Measurements from ENCODE around the gene FAM170A.

FAM170A gene, protein sequence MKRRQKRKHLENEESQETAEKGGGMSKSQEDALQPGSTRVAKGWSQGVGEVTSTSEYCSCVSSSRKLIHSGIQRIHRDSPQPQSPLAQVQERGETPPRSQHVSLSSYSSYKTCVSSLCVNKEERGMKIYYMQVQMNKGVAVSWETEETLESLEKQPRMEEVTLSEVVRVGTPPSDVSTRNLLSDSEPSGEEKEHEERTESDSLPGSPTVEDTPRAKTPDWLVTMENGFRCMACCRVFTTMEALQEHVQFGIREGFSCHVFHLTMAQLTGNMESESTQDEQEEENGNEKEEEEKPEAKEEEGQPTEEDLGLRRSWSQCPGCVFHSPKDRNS

DNA sequence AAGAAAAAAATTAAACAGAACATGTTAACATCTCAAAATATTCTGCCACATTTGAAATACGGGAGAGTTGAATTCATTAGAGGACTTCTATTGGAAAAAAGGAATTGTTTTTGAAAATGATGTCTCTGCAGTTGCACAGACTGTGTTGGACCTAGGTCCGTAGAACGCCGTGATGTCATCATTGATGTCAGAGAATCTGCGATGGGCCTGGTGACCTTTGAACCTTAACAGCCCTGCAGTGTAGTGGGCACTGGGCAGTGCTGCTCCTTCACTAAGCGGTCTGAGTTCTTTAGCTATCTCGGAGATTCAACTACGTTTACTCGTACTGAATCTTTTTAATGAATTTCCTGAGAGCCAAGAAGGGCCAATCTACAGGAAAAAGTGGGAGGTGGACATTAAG is at the start of gene FAM170A:
FAM170A (plus strand) TSS at position 220 of the 400 bp plus-strand sequence. CDS start 211 bp downstream, outside the sequence.
- no peak for DNase-seq

DNA sequence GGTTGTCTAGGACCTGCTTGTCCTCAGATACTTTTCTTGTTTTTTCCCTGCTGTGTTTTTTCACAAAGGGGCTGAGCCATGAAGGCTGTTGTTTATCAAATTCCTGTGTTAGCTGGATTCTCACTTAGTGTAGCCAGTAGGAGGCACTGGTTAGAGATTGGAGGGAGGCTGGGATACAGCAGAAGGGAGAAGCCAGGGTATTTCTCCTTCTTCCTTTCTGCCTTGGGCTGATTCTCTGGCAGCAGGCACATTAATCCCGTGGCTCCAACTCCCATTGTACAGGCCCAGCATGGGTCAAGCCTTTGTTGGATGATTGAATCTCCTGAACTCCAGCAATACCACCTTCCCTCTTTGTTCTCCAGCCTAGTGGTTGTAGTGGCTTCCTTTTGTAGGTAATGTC is 46.4 kb upstream of the FAM170A start:
- no peak for DNase-seq

DNA sequence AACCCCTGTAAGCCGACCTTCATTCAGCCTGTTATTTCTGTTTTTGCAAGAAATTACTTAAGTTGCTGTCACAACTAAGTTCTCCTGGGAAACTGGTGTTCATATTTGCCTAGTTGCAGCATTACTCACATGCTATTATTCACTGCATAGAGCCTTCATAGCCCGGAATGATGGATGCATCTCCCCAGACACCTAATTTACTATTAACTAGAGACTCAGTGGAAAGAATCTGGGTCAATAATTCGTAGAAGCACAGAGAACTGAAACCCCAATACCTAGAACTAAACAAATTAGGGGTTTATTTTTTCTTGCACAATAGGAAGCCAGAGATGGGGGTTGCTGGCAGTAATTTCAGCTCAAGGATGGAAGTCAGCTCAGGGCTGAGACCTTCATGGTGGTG is 45.7 kb upstream of the FAM170A start:
- DNase-seq = no peak

DNA sequence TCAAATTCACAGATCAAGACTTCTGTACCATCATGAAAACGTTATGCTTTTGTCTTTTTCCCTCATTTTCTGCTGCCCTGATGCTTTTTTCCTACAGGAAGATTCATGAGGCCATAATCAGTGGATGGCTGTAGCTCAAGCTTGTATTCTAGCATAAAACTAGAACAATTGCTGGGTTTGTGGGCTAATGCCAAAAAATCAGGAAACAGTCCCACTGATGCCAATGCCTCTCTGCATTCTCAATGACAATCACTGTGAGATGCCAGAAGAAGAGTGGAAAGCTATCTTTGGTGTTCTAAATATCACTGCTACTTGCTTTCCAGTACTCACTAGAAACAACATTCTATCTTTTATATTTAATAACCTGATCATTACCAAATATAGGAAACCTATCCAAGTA is 33.3 kb upstream of the FAM170A start:
- no peak for DNase-seq

DNA sequence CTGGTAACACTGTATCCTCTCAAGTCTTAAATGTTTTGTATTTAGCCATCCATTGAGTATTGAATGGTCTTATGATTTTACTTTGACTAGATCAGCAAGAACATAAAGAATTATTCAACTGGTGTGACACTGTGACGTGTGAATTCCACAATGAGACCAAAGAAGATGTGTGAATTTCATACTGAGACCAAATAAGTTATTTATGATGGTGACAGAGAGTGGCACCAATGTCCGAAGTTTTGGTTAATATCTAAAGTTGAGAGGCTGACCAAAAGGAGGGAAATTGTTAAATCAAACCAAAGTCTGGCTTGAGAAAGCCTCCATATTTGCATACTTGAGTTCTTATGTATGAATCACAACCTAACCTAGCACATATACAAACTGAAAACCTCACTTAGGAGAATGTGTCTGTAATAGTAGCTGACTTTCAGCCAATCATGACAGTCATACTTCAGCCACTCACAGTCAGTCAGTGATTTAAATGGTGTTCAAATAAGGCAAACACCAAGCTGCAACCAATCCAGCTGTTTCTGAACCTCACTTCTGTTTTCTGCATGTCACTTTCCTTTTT is 31.5 kb upstream of the FAM170A start:
- DNase-seq = no peak

DNA sequence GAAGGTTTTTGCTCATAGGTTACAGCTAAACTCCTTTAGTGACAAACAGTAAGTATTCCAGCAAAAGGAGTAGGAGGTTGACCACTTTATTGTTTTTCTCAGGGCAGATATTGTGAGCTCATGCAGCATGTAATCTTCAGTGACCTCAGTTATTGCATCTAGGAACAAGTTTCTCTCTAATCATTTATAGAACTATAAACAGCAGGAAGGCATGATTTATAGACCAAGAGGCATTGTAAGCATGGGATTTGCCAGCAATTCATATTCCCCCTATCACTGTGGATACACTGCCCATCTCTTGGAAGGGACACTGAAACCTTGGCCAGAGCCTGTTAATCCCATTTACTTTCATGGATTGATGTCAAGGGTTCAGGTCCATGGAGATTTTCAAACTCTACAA is 15.4 kb upstream of the FAM170A start:
- no peak for DNase-seq

DNA sequence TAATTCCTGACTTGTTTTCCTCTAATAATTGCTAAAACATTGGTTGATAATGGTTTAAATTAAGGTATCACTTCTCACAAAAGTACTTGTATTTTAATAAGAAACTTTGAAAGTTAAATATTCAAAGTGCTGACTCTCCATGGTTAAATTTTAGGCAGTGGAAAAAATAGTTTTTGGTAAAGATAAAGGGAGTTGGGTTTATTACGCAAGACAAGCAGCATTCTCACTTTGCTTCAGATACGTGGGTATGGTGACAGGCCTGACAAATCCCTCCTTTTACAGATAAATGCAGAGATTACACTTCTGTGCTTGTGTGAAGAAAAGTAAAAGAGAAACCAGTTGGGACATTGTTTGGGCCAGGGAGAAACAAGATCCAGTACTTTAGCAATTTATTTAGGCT is 14.5 kb upstream of the FAM170A start:
- no peak for DNase-seq

DNA sequence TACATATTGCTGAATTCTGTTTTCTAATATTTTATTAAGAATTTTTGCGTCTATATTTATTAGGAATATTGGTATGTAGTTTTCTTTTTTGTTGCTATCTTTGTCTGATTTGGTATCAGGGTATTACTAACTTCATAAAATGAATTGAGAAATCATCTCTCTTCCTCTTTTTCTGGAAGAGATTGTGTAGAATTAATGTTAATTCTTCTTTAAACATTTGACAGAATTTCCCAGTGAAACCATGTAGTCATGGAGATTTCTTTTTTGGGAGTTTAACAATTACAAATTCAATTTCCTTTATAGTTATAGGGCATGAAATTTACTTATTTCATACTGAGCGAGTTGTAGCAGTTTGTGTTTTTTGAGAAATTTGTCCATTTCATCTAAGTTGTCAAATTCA is 3.3 kb upstream of the FAM170A start:
- DNase-seq = no peak

DNA sequence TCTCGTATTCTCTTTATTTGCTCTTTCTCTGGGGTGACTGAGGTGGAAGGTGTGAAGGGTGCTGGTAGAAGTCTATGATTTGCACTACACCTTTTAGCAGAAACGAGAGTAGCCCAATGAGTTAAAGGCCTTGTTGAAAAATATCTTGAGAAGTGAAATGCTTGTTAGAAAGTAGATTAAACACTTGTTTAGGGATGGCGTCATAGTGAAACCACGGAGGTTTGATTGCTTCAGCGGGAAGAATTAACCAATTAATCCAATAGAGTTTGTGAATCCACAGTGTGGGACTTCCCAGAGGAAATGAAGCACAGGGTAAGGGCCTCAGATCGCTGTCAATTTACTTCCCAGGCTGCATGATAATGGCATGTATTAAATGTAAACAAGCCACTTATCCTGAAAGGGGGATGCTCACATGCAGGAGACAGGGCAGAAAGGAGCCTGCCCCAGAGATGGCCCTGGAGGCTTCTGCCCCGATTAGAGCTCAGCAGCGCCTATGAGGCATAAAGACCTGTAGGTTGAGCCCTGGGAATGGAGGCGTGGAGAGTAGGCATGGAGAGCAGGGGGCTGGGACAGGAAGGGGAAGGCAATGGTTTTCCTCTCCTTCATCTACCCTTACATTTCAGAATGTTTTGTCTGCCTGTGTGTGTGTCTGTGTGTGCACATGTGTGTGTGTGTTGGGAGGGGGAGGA is 1.5 kb downstream of the FAM170A start:
- DNase-seq = no peak

DNA sequence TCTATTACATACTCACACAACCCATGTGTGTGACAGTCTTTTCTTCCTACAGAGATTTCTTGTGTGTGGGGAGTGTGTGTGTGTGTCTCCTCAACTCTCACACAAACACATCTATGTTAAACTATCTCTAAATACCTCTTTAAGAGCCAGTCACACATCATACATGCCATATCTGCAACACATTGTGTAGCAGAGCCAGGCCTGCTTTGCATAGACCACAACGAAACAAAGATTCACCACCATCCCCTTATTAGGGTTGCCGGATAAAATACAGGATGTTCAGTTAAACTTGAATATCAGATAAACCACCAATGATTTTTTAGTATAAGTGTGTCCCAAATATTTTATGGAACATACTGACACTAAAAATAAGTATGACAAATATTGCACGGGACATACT is 2.3 kb downstream of the FAM170A start:
- DNase-seq = no peak

DNA sequence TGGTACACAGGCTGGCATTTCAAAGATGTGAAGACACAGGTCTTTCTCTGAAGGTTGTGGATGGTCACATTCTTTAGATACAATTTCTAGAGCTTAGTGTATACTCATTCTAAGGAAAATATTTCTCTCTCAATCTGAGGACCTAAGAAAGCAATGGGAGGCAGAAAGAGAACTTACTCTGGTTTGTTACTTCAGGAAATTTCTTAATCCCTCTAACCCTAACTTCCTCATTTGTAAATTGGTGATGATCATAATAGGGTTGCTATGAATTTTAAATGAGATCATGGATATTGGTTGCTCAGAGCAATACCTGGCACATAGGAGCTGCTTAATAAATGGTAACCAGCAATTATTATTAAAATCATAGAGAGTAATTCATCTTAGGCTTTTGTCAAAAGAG is 22.1 kb downstream of the FAM170A start:
- no peak for DNase-seq

DNA sequence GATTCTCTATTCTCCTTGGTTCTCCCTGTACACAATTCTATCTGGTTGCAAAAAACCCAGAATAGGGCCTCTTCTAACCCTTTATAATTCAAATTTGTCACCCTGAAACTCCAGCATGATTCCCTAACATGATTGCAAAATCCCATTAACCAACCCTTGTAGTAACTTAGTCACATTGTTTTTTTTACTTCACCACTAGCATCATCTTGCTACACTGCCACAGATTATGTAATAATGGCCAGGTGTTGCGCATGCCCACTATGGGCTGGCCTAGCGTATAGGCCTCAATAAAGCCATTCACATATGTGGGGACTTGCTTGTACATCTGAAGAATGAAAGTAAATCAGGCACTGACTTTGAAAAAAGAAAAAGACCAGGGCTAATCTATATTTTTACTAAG is 25.7 kb downstream of the FAM170A start:
- DNase-seq = no peak

DNA sequence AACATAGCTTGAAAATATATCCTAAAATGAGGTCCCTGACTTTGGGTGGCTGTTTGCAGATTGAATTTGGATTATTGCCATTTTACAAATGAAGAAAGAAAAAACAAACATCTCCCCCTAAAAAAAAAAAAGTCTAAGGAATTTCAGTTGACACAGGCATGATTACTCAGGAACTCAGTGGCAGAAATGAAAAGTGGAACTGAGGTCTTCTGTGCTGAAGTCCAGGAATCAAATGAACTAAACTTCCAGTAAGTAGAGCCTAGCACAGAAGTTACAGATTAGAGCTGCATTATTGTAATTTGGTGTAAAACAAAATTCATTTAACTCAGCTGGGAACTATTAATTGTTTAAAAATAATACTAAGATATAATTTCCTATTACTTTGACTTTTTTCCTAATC is 26.7 kb downstream of the FAM170A start:
- DNase-seq = no peak

DNA sequence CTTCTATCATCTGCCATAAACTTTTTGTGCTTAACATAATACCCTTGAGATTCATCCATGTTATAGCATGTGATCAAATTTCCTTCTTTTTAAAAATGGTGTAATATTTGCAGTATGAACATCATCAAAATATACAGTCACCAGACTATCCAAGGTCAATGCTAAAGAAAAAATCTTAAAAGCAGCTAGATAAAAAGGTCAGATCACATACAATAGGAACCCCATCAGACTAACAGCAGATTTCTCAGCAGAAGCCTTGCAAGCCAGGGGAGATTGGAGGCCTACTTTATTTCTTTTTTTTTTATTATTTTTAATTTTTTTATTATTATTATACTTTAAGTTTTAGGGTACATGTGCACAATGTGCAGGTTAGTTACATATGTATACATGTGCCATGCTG is 37.2 kb downstream of the FAM170A start:
- no peak for DNase-seq

DNA sequence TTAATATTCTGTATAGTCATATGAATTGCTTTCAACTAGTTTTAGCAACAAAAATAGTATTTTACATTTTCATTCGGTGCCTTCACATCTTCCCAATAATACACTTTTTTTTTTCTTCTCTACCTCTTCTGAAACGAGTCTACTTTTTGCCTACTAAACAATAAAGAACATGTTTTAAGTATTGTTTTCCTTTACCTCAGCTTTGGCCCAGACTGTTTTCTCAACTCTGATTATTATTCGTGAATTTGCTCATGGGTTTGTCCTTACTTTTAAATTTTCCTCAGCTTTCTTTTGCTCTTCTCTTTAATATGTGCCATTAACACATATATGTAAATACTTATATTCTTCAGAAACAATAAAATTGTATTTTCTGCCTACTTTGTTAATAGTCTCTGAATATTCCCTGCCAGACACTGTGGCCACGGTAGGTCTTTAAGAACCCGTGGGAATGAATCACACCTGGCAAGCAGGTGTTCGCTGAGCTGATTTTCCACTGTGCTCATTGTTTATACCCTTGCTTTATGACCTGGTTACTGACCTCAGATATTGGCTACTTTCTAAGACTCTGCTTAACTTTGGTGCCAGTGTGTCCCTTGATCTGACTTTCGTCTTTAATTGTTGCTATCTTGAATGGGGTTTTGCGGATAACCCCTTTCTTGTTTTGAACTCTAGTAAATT is 49.1 kb downstream of the FAM170A start:
- DNase-seq = no peak

DNA sequence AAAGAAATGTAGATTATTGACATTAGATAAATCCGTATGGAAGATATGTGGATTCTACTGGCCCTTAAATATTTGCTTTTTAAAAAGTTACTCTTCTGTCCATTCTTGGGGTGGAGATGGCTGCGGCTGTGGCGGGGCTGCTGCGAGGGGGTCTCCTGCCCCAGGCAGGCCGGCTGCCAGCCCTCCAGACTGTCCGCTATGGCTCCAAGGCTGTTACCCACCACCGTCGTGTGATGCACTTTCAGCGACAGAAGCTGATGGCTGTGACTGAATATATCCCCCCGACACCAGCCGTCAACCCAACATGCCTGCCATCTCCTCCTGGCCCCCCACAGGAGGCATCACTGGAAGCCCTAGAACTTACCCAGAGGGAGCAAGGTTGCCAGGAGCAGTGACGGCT is 50.7 kb downstream of the FAM170A start:
- DNase-seq = no peak

DNA sequence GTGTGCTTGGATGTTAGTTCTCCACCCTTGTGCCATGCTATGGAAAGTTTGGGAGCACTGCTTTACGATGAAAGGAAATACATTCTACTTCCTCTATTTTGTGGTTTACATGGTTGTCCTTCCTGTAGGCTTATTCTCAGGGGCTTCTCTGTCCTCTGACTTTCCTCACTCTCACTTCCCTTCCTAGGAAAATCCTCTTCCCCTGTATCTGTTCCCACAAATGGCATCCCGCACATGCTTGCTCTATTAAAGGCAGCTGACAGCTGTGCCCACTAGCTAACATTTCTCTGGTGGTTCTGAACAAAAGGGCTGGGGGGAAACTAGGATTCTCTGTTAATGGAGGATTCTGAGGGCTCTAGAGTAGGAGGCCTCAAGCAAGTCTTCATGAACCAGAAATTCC is 52.4 kb downstream of the FAM170A start:
- no peak for DNase-seq

DNA sequence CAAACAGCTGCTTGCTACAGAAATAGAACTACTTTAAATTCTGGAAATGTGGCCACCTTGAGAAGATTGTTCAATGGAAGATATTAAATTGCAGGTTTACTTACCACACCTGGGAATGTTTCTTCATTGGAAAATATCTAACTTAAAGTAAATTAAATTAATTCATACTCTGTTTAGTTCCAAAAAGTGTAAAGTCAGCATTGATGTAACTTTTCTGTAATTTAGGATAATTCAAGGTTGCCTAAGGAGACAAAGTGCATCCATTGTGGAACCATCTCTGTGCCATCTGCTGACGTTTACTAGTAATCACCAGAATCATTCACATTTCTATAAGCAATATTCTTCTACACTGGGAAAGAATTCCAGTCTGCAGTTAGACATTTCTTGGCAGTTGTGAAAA is 53.0 kb downstream of the FAM170A start:
- no peak for DNase-seq
